ENCODE results near the gene THADA.

Gene THADA

DNA sequence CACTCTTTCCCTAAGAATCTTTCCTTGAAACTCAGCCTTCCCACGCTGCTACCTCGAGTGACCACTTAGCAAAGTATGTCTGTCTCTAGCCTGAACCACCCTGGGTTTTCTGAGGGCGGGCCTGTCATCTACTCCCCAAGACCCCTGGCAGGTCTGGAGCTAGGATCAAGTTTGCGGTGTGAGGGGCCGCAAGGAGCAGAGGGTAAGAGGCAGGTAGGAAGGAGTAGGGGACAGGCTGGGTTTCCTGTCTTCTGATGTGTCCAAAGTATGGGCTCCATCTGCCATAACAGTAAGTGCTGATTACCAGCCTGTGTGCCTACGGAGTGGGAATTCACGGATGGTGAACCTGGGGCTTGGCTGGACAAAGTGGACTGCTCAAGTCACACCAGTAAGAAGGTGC lies 394.8 kb downstream of the THADA start:
- H3K27ac ChIP-seq (ENCODE audit: low read length): no peak overlapping the region
- no peaks in the 10 kb centered on the region for H3K36me3 ChIP-seq (replicated peaks; ENCODE audit: low read depth, low read length)
- no peak overlapping the region for H3K9ac ChIP-seq (ENCODE audit: low read length)
- H3K79me2 ChIP-seq (ENCODE audit: low read length): no peaks in the 10 kb centered on the region
- no peak overlapping the region for H2AFZ ChIP-seq (ENCODE audit: low read depth, low read length)
- H3K4me1 ChIP-seq (ENCODE audit: low read length): peaks cover 5% of the 10 kb centered on the region; the same call in 1 of the 2 replicates
- TF ChIP-seq, protein P1, sequence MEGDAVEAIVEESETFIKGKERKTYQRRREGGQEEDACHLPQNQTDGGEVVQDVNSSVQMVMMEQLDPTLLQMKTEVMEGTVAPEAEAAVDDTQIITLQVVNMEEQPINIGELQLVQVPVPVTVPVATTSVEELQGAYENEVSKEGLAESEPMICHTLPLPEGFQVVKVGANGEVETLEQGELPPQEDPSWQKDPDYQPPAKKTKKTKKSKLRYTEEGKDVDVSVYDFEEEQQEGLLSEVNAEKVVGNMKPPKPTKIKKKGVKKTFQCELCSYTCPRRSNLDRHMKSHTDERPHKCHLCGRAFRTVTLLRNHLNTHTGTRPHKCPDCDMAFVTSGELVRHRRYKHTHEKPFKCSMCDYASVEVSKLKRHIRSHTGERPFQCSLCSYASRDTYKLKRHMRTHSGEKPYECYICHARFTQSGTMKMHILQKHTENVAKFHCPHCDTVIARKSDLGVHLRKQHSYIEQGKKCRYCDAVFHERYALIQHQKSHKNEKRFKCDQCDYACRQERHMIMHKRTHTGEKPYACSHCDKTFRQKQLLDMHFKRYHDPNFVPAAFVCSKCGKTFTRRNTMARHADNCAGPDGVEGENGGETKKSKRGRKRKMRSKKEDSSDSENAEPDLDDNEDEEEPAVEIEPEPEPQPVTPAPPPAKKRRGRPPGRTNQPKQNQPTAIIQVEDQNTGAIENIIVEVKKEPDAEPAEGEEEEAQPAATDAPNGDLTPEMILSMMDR (IDR thresholded peaks at IDR 0.05; ENCODE audit: low read depth, low read length): no peak
- no peak for TF ChIP-seq EZH2phosphoT487 (IDR thresholded peaks at IDR 0.05; ENCODE audit: low read depth)
- H3K9me3 ChIP-seq (ENCODE audit: insufficient read depth, low read length): no peaks in the 10 kb centered on the region
- H3K27me3 ChIP-seq (ENCODE audit: low read depth, low read length): no peaks in the 10 kb centered on the region
- H3K4me2 ChIP-seq (ENCODE audit: low read length): no peak overlapping the region
- H3K4me3 ChIP-seq (ENCODE audit: low read length): no peak overlapping the region
- H4K20me1 ChIP-seq (ENCODE audit: insufficient read depth, low read length): no peaks in the 10 kb centered on the region

DNA sequence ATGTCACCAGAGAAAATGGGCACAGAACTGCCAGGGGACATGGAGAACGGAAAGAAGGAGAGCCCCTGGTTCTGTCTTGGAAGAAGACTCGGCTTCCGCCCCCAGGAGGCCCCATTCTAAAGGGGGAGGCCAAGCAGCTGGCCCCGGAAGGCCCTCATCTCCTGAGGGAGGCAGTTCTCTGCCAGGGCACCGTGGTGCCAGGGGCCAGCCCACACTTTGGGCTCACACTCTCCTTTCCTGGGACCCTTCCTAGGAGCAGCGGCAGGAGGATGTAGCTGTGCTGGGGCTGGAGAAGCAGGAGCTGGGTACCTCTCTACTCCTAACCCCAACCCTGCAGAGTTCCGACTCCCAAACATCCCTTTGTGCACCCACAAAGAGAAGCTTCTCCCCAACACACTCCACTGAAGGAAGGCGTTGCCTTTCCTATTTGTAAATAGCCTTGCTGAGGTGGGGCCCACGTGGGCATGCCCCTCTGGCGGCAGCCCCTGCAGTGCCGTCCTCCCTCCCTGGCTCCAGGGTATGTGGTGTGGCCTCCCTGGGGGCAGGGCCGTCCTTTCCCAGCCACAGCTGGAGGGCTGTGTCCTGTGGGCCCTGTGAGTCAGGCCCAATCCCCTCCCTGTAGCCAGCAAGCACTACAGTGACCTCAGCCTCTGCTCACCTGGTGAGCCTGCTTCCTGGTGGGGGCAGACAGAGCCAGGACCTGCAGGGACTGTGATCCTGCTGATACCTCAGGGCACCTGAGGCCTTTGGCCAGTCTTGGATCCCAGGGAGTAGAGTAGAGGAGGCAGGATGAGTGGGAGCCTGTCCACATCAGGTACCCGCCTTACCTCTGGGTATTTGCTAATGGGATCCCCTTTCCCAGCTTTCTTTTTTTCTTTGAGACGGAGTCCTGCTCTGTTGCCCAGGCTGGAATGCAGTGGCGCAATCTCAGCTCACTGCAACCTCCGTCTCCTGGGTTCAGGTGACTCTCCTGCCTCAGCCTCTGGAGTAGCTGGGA lies 396.0 kb downstream of the THADA start:
- Histone ChIP-seq H3K36me3 (replicated peaks; ENCODE audit: low read depth, low read length) (no peaks in the 10 kb centered on the region), H3K9me3 (ENCODE audit: insufficient read depth, low read length) (no peaks in the 10 kb centered on the region), H3K4me1 (ENCODE audit: low read length) (peaks cover 15% of the 10 kb centered on the region), H3K27me3 (ENCODE audit: low read depth, low read length) (no peaks in the 10 kb centered on the region), H2AFZ (ENCODE audit: low read depth, low read length) (no peak overlapping the region), H4K20me1 (ENCODE audit: insufficient read depth, low read length) (no peaks in the 10 kb centered on the region), H3K79me2 (ENCODE audit: low read length) (no peaks in the 10 kb centered on the region), H3K4me3 (ENCODE audit: low read length) (no peak overlapping the region), H3K27ac (ENCODE audit: low read length) (no peak overlapping the region), H3K9ac (ENCODE audit: low read length) (no peak overlapping the region), H3K4me2 (ENCODE audit: low read length) (no peak overlapping the region)
- TF ChIP-seq EZH2phosphoT487 (IDR thresholded peaks at IDR 0.05; ENCODE audit: low read depth): no peak

DNA sequence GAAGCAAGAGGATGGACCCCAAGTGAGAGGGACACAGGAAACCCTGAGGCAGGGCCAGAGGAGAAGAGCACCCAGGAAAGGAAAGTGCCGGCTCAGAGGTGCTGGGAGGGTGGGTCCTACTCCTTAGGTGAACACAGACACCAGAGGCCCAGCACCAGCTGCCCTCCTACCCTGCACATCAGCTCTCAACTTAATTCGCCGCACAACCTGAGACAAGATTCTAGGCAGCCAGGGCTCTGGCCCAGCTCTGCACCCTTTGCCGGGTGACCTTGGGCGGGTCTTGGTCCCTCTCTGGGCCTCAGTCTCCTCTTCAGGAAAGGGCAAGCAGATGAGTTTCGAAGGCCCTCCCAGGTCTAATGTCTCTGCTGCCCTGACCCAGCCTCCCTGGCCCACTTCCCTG lies 397.6 kb downstream of the THADA start:
- no peaks in the 10 kb centered on the region for H3K9me3 ChIP-seq (ENCODE audit: insufficient read depth, low read length)
- no peaks in the 10 kb centered on the region for H3K27me3 ChIP-seq (ENCODE audit: low read depth, low read length)
- TF ChIP-seq EZH2phosphoT487 (IDR thresholded peaks at IDR 0.05; ENCODE audit: low read depth): no peak
- TF ChIP-seq, protein P1 (IDR thresholded peaks at IDR 0.05; ENCODE audit: low read depth, low read length): no peak
- no peak overlapping the region for H3K9ac ChIP-seq (ENCODE audit: low read length)
- H3K4me2 ChIP-seq (ENCODE audit: low read length): no peak overlapping the region
- no peaks in the 10 kb centered on the region for H3K79me2 ChIP-seq (ENCODE audit: low read length)
- H3K4me1 ChIP-seq (ENCODE audit: low read length): peaks cover 30% of the 10 kb centered on the region
- no peaks in the 10 kb centered on the region for H4K20me1 ChIP-seq (ENCODE audit: insufficient read depth, low read length)
- no peak overlapping the region for H2AFZ ChIP-seq (ENCODE audit: low read depth, low read length)
- no peak overlapping the region for H3K4me3 ChIP-seq (ENCODE audit: low read length)
- H3K27ac ChIP-seq (ENCODE audit: low read length): no peak overlapping the region
- H3K36me3 ChIP-seq (replicated peaks; ENCODE audit: low read depth, low read length): no peaks in the 10 kb centered on the region

DNA sequence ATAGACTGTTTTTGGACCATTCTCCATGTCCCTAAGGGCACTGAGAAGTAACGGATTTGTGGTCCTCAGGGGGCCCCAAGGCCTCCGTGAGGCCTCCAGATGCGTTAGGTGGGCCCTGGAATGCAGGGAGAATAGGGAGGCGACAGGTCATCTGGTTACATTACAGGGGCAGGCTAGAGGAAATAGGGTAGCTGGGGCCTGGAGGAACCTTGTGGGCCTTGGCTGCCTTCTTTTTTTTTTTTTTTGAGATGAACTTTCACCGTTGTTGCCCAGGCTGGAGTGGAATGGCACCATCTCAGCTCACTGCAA lies 398.3 kb downstream of the THADA start:
- no peaks in the 10 kb centered on the region for H3K36me3 ChIP-seq (replicated peaks; ENCODE audit: low read depth, low read length)
- no peak overlapping the region for H3K4me3 ChIP-seq (ENCODE audit: low read length)
- H3K9ac ChIP-seq (ENCODE audit: low read length): no peak overlapping the region
- H3K4me1 ChIP-seq (ENCODE audit: low read length): peaks cover 37% of the 10 kb centered on the region
- no peak overlapping the region for H3K4me2 ChIP-seq (ENCODE audit: low read length)
- TF ChIP-seq, protein P1 (IDR thresholded peaks at IDR 0.05; ENCODE audit: low read depth, low read length): no peak
- TF ChIP-seq EZH2phosphoT487 (IDR thresholded peaks at IDR 0.05; ENCODE audit: low read depth): no peak
- no peaks in the 10 kb centered on the region for H3K9me3 ChIP-seq (ENCODE audit: insufficient read depth, low read length)
- H3K27me3 ChIP-seq (ENCODE audit: low read depth, low read length): no peaks in the 10 kb centered on the region
- H4K20me1 ChIP-seq (ENCODE audit: insufficient read depth, low read length): no peaks in the 10 kb centered on the region
- H2AFZ ChIP-seq (ENCODE audit: low read depth, low read length): no peak overlapping the region
- no peaks in the 10 kb centered on the region for H3K79me2 ChIP-seq (ENCODE audit: low read length)
- no peak overlapping the region for H3K27ac ChIP-seq (ENCODE audit: low read length)
